ENCODE results near the gene GEMIN7.

Gene GEMIN7

GRCh38 chr19:45101806-45102205 is 22.7 kb downstream of the GEMIN7 start:
- H3K4me2 ChIP-seq (ENCODE audit: low read length), result no peak overlapping the region
- no peaks in the 10 kb centered on the region for H3K9me3 ChIP-seq (ENCODE audit: insufficient read depth, low read length)

GRCh38 chr19:45102481-45102880 is 23.4 kb downstream of the GEMIN7 start:
- no peaks in the 10 kb centered on the region for H3K4me1 ChIP-seq (ENCODE audit: low read length)
- H3K9ac ChIP-seq (ENCODE audit: low read length), result no peak overlapping the region
- peaks cover 88% of the 10 kb centered on the region for H3K79me2 ChIP-seq (ENCODE audit: low read length)
- no peak overlapping the region for H3K4me2 ChIP-seq (ENCODE audit: low read length)
- peaks cover 76% of the 10 kb centered on the region for H4K20me1 ChIP-seq (ENCODE audit: insufficient read depth, low read length)
- TF ChIP-seq EZH2phosphoT487 (IDR thresholded peaks at IDR 0.05; ENCODE audit: low read depth) (no peak), CTCF (IDR thresholded peaks at IDR 0.05; ENCODE audit: low read depth, low read length) (no peak)
- H3K27ac ChIP-seq (ENCODE audit: low read length), result no peak overlapping the region
- no peaks in the 10 kb centered on the region for H3K27me3 ChIP-seq (ENCODE audit: low read depth, low read length)
- H3K36me3 ChIP-seq (replicated peaks; ENCODE audit: low read depth, low read length), result no peaks in the 10 kb centered on the region
- H3K9me3 ChIP-seq (ENCODE audit: insufficient read depth, low read length), result no peaks in the 10 kb centered on the region
- H2AFZ ChIP-seq (ENCODE audit: low read depth, low read length), result no peak overlapping the region
- H3K4me3 ChIP-seq (ENCODE audit: low read length), result no peak overlapping the region

More at GRCh38 chr19:45101806-45102205, 22.7 kb downstream of the GEMIN7 start:
- Histone ChIP-seq H3K4me1 (ENCODE audit: low read length) (no peaks in the 10 kb centered on the region), H3K27ac (ENCODE audit: low read length) (no peak overlapping the region), H3K27me3 (ENCODE audit: low read depth, low read length) (no peaks in the 10 kb centered on the region), H2AFZ (ENCODE audit: low read depth, low read length) (no peak overlapping the region), H3K36me3 (replicated peaks; ENCODE audit: low read depth, low read length) (no peaks in the 10 kb centered on the region), H4K20me1 (ENCODE audit: insufficient read depth, low read length) (peaks cover 83% of the 10 kb centered on the region), H3K4me3 (ENCODE audit: low read length) (no peak overlapping the region), H3K9ac (ENCODE audit: low read length) (no peak overlapping the region), H3K79me2 (ENCODE audit: low read length) (peaks cover 91% of the 10 kb centered on the region)
- TF ChIP-seq CTCF (IDR thresholded peaks at IDR 0.05; ENCODE audit: low read depth, low read length) (no peak), EZH2phosphoT487 (IDR thresholded peaks at IDR 0.05; ENCODE audit: low read depth) (no peak)

GRCh38 chr19:45103156-45103507 is 24.1 kb downstream of the GEMIN7 start:
- Histone ChIP-seq H3K9ac (ENCODE audit: low read length) (no peak overlapping the region), H3K79me2 (ENCODE audit: low read length) (peaks cover 88% of the 10 kb centered on the region), H3K4me2 (ENCODE audit: low read length) (no peak overlapping the region), H3K4me3 (ENCODE audit: low read length) (no peak overlapping the region), H3K27ac (ENCODE audit: low read length) (no peak overlapping the region), H3K27me3 (ENCODE audit: low read depth, low read length) (no peaks in the 10 kb centered on the region), H2AFZ (ENCODE audit: low read depth, low read length) (no peak overlapping the region), H3K4me1 (ENCODE audit: low read length) (no peaks in the 10 kb centered on the region), H3K9me3 (ENCODE audit: insufficient read depth, low read length) (no peaks in the 10 kb centered on the region), H3K36me3 (replicated peaks; ENCODE audit: low read depth, low read length) (no peaks in the 10 kb centered on the region), H4K20me1 (ENCODE audit: insufficient read depth, low read length) (peaks cover 73% of the 10 kb centered on the region)
- TF ChIP-seq CTCF (IDR thresholded peaks at IDR 0.05; ENCODE audit: low read depth, low read length) (no peak), EZH2phosphoT487 (IDR thresholded peaks at IDR 0.05; ENCODE audit: low read depth) (no peak)

DNA sequence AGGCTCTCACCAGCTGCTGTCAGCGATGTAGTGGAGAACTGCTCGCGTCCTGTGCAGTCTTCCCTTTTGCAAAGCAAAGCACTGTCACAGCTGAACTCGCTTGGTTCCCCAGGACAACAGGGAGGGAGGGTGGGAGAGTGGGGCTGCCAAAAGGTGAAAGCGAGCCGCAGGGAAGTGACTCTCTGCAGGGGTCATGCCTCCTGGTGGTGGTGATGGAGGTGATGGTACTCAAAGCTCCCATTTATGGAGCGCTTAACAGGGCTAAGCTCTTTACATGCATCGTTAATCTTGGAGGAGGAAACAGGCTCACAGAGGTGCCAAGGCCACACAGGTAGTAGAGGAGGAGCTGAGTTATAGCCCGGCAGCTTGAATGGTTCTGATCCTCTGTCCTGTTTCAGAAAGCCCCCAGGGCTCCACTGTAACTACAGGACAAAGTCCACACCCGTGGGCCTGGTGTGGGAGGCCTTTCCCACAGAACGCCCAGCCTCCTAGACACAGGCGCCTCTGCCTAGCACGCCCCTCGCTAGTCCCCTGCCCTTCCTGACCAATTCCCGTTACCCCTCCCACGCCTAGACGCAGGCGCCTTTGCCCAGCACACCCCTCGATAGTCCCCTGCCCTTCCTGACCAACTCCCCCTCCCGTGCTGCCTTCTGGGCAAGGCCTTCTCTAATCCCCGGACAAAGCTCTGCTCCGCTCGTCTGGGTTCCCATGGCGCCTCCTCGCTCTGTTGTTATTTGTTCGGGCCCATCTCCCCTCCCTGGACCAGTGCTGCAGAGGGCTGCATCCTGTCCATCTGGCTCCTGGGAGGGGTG is 24.7 kb downstream of the GEMIN7 start:
- peaks cover 85% of the 10 kb centered on the region for H3K79me2 ChIP-seq (ENCODE audit: low read length)
- H3K4me3 ChIP-seq (ENCODE audit: low read length), result no peak overlapping the region
- no peak overlapping the region for H3K27ac ChIP-seq (ENCODE audit: low read length)

More for the DNA sequence above, 24.7 kb downstream of the GEMIN7 start:
- no peak overlapping the region for H3K9ac ChIP-seq (ENCODE audit: low read length)
- no peaks in the 10 kb centered on the region for H3K4me1 ChIP-seq (ENCODE audit: low read length)
- H3K27me3 ChIP-seq (ENCODE audit: low read depth, low read length), result no peaks in the 10 kb centered on the region
- no peak overlapping the region for H2AFZ ChIP-seq (ENCODE audit: low read depth, low read length)
- no peak overlapping the region for H3K4me2 ChIP-seq (ENCODE audit: low read length)
- TF ChIP-seq CTCF (IDR thresholded peaks at IDR 0.05; ENCODE audit: low read depth, low read length), result no peak
- no peak for TF ChIP-seq EZH2phosphoT487 (IDR thresholded peaks at IDR 0.05; ENCODE audit: low read depth)
- no peaks in the 10 kb centered on the region for H3K9me3 ChIP-seq (ENCODE audit: insufficient read depth, low read length)
- H4K20me1 ChIP-seq (ENCODE audit: insufficient read depth, low read length), result peaks cover 70% of the 10 kb centered on the region
- H3K36me3 ChIP-seq (replicated peaks; ENCODE audit: low read depth, low read length), result no peaks in the 10 kb centered on the region
